ENCODE measurements around the gene HLA-A.

The HLA-A gene

GRCh38 chr6:29935273-29935955, 6.9 kb upstream of the HLA-A start:
- no peak for DNase-seq

DNA sequence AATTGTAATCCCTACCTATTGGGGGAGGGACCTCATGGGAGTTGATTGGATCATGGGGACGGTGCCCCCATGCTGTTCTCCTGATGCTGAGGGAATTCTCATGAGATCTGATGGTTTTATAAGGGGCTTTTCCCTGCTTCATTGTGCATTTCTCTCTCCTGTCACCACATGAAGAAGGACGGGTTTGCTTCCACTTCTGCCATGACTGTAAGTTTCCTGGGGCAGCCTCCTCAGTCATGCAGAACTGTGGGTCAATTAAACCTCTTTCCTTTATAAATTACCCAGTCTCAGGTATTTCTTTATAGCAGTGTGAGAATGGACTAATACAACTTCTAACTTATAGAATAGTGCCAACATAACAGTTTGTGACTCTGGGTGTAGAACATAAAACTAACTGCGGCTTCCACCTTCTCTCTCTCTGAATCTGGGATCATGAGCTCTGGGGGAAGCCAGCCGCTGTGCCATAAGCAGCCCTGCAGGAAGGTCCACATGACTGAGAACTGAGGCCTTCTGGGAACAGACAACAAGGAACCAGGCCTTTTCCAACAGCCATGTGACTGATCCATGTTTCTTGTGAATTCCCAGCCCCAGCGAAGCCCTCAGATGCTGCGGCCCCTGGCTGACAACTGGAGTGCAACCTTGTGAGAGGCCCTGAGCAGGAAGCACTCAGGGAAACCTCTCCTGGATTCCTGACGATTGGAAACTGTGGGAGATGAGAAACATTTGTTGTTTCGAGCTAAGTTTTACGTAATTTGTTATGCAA, 3.4 kb upstream of the HLA-A start:
- DNase-seq = no peak

- DNase-seq = no peak
These were observed 1.3 kb upstream of the HLA-A start for GRCh38 chr6:29941016-29941415.

- DNase-seq = no peak
These were observed 861 bp upstream of the HLA-A start for GRCh38 chr6:29941471-29941870.

GRCh38 chr6:29941916-29942274, 437 bp upstream of the HLA-A start:
- no peak for DNase-seq

- peak; percentile 57 for DNase-seq
These were observed 978 bp downstream of the HLA-A start for GRCh38 chr6:29943053-29943966.

DNA sequence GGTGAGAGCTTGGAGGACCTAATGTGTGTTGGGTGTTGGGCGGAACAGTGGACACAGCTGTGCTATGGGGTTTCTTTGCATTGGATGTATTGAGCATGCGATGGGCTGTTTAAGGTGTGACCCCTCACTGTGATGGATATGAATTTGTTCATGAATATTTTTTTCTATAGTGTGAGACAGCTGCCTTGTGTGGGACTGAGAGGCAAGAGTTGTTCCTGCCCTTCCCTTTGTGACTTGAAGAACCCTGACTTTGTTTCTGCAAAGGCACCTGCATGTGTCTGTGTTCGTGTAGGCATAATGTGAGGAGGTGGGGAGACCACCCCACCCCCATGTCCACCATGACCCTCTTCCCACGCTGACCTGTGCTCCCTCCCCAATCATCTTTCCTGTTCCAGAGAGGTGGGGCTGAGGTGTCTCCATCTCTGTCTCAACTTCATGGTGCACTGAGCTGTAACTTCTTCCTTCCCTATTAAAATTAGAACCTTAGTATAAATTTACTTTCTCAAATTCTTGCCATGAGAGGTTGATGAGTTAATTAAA, 3.0 kb downstream of the HLA-A start:
- peak; percentile 50 for DNase-seq

- DNase-seq = peak; percentile 56
These were observed 4.1 kb downstream of the HLA-A start for GRCh38 chr6:29946223-29947076.

- peak; percentile 66 for DNase-seq
These were observed 5.0 kb downstream of the HLA-A start for GRCh38 chr6:29947077-29947980.

- DNase-seq = peak; percentile 51
These were observed 5.9 kb downstream of the HLA-A start for GRCh38 chr6:29948277-29948676.

GRCh38 chr6:29949934-29950333, 7.6 kb downstream of the HLA-A start:
- DNase-seq = peak; percentile 20

GRCh38 chr6:29951882-29952281, 9.6 kb downstream of the HLA-A start:
- DNase-seq = no peak

- DNase-seq = no peak
These were observed 10.7 kb downstream of the HLA-A start for GRCh38 chr6:29953001-29953441.

- DNase-seq = no peak
These were observed 11.4 kb downstream of the HLA-A start for GRCh38 chr6:29953686-29954085.

- DNase-seq = no peak
These were observed 11.9 kb downstream of the HLA-A start for GRCh38 chr6:29954272-29954671.

DNA sequence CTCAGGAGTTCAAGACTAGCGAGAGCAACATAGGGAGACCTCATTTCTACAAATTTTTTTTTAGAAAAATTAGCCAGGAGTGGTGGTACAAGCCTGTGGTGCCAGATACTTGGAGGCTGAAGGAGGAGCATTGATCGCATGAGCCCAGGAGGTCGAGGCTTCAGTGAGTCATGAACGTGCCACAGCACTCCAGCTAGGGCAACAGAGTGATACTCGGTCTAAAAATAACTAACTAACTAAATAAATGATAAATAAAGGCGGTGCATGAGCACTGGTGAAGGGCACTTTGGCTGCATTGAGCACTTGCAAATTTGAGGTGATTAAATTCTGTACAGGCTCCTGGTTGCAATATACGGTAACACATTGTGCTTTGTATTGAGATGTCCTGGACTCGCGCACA, 13.5 kb downstream of the HLA-A start:
- DNase-seq = no peak

- DNase-seq = no peak
These were observed 14.2 kb downstream of the HLA-A start for GRCh38 chr6:29956518-29956917.

- DNase-seq = no peak
These were observed 15.7 kb downstream of the HLA-A start for GRCh38 chr6:29958046-29958445.

DNA sequence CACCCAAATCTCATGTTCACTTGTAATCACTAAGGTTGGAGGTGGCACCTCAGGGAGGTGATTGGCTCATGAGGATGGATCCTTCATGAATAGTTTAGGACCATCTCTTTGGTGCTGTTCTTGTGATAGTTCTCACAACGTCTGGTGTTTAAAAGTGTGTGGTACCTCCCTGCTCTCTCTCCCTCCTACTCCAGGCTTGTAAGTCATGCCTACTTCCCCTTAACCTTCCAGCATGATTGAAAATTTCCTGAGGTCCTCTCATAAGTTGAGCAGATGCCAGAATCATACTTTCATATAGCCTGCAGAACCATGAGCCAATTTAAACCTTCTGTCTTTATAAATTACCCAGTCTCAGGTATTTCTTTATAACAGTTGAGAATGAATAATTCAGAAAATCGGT, 16.6 kb downstream of the HLA-A start:
- DNase-seq = no peak

DNA sequence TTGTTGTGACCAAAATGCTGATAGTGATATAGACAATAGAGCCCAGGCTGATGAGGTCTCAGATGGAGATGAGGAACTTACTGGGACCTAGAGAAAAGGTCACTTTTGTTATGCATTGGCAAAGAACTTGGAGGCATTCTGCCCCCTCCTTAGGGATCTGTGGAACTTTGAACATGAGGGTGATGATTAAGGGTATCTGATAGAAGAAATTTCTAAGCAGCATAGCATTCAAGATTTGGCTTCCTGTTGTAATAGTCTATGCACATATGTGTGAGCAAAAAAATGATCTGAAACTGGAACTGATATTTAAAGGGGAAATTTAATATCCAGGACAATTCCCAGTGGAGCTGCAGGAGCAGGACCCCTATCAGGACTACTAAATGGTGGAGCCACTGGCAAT, 17.1 kb downstream of the HLA-A start:
- DNase-seq = no peak

DNA sequence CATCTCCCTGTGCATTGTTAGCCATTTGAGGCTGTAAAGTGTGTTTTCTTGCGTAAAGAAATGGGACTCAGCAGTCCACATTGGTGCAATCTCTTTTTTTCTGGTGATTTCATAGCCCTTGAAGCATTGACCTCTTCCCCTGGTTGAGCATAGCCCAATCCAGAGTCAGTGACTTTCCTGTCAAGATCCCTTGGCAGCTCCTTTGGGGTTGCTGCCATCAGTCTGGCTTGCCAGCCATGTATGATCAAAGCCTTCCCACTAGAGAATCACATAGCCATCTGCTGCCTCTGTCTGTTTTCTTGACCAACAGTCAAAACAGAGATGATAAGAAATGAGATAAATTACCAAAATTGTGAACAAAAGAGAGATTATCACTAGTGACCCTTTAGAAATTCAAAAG, 19.6 kb downstream of the HLA-A start:
- no peak for DNase-seq
